Coronary artery (tissue), 2 donors: ENCODE data around the gene KCNQ1.

Experiments used
- DNase-seq: peaks from one replicate; pipeline ENCODE4 v3.0.0-alpha.2; 2017; ENCODE audit warnings: low spot score
- H3K27ac ChIP-seq, 2 donors: fragments of 200-600 bp; sonication (generic); one replicate each; pipeline ENCODE4 v1.5.1; 2016 to 2019
- H3K4me3 ChIP-seq: fragments of 200-600 bp; sonication (generic); 2 replicates; pipeline ENCODE4 v1.5.1; 2016; ENCODE audit warnings: mild to moderate bottlenecking, moderate library complexity
- CTCF ChIP-seq: fragments of 200-600 bp; sonication (generic); IDR thresholded peaks from one replicate; pipeline ENCODE4 v1.5.1; 2019; ENCODE audit warnings: antibody characterized with exemption

The KCNQ1 gene

GRCh38 chr11:2411446-2412305, 33.1 kb upstream of the KCNQ1 start:
- H3K27ac ChIP-seq = no peak overlapping the region
- TF ChIP-seq CTCF = no peak
- H3K4me3 ChIP-seq = no peak overlapping the region
- no peak for DNase-seq

GRCh38 chr11:2412323-2412722, 32.5 kb upstream of the KCNQ1 start:
- DNase-seq = no peak
- TF ChIP-seq CTCF = no peak
- Histone ChIP-seq H3K27ac (no peak overlapping the region), H3K4me3 (no peak overlapping the region)

- no peak overlapping the region for H3K27ac ChIP-seq
- H3K4me3 ChIP-seq = no peak overlapping the region
- TF ChIP-seq CTCF = no peak
- no peak for DNase-seq
These were observed 30.8 kb upstream of the KCNQ1 start for GRCh38 chr11:2413742-2414579.

GRCh38 chr11:2414616-2415015, 30.2 kb upstream of the KCNQ1 start:
- no peak overlapping the region for H3K27ac ChIP-seq
- no peak for DNase-seq
- TF ChIP-seq CTCF = no peak
- H3K4me3 ChIP-seq = no peak overlapping the region

GRCh38 chr11:2415171-2415570, 29.6 kb upstream of the KCNQ1 start:
- Histone ChIP-seq H3K27ac (no peak overlapping the region), H3K4me3 (no peak overlapping the region)
- TF ChIP-seq CTCF = no peak
- no peak for DNase-seq

GRCh38 chr11:2415601-2416380, 29.0 kb upstream of the KCNQ1 start:
- TF ChIP-seq CTCF = no peak
- Histone ChIP-seq H3K27ac (no peak overlapping the region), H3K4me3 (no peak overlapping the region)
- no peak for DNase-seq
